ENCODE results near the gene VAC14. TPM values are rescaled to one million over a fixed set of nuclear protein-coding genes. Genes with fewer than 3 reads are reported as not detected.
"Not testable (repeated sequence)": the region's sequence is repeated elsewhere in the genome, so short reads cannot be mapped to it uniquely, and the experiment has no call there.

VAC14 gene
- total RNA-seq, 1 donor = 37.1 TPM

DNA sequence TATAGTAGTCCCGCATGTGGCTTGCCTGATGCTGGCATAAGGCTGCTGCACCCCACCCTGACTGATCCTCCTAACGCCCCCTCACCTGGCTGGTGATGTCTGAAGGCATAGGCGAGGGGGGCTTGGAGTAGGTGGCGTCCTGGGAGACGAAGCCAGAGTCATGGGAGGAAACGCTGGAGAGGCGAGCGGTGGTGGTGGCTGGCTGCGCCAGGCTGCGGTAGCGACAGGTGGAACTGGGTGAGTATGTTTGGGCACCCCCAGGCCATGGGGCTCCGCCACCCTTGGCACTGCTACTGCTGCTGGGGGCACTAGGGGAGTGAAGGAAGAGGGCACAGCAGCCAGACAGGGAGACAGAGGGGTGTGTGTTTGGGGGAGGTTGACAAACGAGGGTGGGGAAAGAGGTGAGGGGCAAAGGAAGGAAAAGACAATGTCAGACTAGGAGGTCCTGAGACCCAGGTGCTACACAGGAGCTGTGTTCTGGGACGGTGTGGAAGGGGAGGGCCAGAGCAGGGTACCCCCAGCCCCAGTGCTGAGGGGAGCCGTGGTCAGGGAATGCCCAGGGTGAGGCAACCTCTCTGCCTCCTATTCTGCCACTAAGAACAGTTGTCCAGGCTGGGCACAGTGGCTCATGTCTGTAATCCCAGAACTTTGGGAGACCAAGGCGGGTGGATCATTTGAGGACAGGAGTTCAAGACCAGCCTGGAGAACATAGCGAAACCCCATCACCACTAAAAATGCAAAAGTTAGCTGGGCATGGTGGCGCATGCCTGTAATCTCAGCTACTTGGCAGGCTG lies 126.5 kb downstream of the VAC14 start:
- TF ChIP-seq CTCF (IDR thresholded peaks at IDR 0.05; ENCODE audit: insufficient read depth, low read depth, low read length) = no peak
- DNase-seq (ENCODE audit: low read depth) = no peak
- H3K4me3 ChIP-seq (ENCODE audit: low read depth, low read length) = no peak overlapping the region

DNA sequence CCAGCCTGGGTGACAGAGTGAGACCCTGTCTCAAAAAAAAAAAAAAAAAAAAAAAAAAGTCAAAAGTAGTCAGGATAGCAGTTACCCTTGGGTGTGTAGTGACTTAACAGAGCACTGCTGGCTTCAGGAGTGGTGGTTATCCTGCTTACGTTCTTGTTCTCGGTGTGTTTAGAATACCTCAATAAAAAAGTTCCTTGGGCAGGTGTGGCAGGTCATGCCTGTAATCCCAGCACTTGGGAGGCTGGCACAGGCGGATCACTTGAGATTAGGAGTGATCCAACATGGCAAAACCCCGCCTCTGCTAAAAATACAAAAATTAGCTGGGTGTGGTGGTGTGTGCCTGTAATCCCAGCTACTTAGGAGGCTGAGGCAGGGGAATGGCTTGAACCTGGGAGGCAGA lies 130.0 kb downstream of the VAC14 start:
- not testable (repeated sequence) for H3K4me3 ChIP-seq (ENCODE audit: low read depth, low read length)

DNA sequence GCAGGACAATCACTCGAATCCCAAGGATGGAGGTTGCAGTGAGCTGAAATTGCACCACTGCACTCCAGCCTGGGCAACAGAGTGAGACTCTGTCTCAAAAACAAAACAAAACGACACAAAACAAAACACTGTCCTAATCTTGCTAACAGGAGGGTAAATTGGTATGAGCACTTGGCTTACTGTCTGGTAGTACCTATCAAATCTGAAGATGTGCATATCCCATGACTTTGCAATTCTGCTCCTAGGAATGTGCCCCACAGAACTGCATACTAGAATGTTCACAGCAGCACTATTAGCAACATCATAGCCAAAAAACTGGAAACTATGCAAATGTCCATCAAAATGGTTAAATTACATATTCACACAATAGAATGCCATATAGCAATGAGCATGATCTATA lies 130.8 kb downstream of the VAC14 start:
- no peak for DNase-seq (ENCODE audit: low read depth)
- no peak overlapping the region for H3K4me3 ChIP-seq (ENCODE audit: low read depth, low read length)
- TF ChIP-seq CTCF (IDR thresholded peaks at IDR 0.05; ENCODE audit: insufficient read depth, low read depth, low read length) = no peak

More for the DNA sequence above, 130.0 kb downstream of the VAC14 start:
- not testable (repeated sequence) for DNase-seq (ENCODE audit: low read depth)

GRCh38 chr16:70665806-70666735 lies 134.9 kb downstream of the VAC14 start:
- DNase-seq (ENCODE audit: low read depth) = no peak
- no peak overlapping the region for H3K4me3 ChIP-seq (ENCODE audit: low read depth, low read length)
- no peak for TF ChIP-seq CTCF (IDR thresholded peaks at IDR 0.05; ENCODE audit: insufficient read depth, low read depth, low read length)

DNA sequence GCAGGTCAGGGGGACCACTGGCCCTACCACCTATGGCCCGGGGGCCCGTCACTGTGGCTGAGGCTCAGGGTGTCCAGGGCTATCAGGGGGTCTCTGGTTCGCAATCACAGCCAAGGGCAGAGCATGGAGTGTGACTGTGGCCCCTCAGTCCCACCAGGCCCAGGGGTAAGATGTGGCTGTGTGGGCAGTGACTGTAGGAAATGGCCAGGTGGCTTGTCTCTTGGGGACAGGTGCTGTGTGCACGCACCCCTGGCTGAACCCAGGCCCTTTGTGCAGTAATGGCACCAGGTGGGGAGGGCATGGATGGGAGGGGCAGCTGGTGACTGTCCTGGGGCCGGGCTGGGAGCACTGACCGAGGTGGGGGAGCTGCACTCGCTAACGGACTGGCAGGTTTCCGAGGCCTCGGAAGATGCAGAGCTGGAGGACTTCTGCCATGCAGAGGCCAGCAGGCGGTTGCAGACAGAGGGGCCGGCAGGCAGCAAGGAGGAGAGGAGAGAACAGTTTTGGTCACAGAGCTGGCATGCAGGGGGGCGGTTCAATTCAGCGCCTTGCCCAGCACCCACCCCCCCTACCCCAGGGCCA lies 135.8 kb downstream of the VAC14 start:
- no peak for DNase-seq (ENCODE audit: low read depth)
- no peak overlapping the region for H3K4me3 ChIP-seq (ENCODE audit: low read depth, low read length)
- no peak for TF ChIP-seq CTCF (IDR thresholded peaks at IDR 0.05; ENCODE audit: insufficient read depth, low read depth, low read length)

GRCh38 chr16:70664325-70665112 lies 136.4 kb downstream of the VAC14 start:
- no peak for DNase-seq (ENCODE audit: low read depth)
- no peak for TF ChIP-seq CTCF (IDR thresholded peaks at IDR 0.05; ENCODE audit: insufficient read depth, low read depth, low read length)
- no peak overlapping the region for H3K4me3 ChIP-seq (ENCODE audit: low read depth, low read length)

Measured in fibroblast of villous mesenchyme (primary cell).